ENCODE measurements around the gene CALHM4.

GRCh38 chr6:116564311-116564710 is 10.8 kb downstream of the CALHM4 start:
- TF ChIP-seq CTCF (IDR thresholded peaks at IDR 0.05) (no peak), POLR2AphosphoS5 (IDR thresholded peaks at IDR 0.05) (no peak), POLR2A (IDR thresholded peaks at IDR 0.05; ENCODE audit: low read depth) (no peak)

Measured in esophagus muscularis mucosa (tissue), 3 donors.